GM12874 (cell line): ENCODE measurements around the gene LAMB3.

ENCODE experiments used
- TF ChIP-seq, protein P1 (sequence below): IDR thresholded peaks from 2 replicates; pipeline ENCODE4 v1.5.1; 2011; ENCODE audit warnings: low read depth, mild to moderate bottlenecking, control low read depth, low read length, moderate library complexity; ENCODE audit not compliant: insufficient read depth

Gene LAMB3

DNA sequence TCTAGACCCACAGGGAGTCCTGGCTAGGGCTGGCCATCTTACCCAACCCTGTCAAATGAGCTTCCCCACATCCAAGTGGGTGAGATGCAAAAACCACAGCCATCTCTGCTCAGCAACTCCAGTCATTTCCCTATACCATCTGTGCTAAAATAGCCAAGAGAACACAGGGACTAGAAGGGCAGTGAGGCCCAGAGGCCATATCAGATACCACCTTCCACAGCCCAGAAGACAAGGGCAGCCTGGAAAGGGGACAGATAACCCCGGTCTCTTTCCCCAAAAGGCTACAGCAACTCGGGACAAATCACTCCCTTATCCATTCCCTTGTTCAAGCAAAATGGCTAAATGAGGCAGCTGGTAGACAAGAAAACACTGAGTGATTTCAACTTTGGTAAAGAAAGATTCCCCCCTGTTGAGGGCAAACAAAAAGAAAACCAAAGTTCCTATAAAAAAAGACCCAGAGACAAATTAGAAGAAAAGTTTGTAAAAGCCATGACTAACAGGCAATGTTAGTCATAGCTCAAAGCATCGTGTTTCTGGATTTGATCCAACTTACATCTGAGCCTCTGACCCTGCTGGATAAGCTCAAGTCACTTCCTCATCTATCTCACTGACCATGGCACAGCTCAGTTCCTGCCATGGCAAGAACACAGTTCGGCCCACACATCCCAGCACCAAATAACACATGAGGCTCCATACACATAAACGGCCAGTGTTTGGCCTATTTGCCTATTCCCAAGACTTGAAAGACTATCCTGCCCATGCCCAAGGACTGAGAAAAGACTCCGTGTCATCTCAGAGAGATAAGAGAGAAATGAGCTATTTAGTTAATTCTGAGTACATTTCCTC is 3.1 kb downstream of the LAMB3 start:
- TF ChIP-seq, protein P1, sequence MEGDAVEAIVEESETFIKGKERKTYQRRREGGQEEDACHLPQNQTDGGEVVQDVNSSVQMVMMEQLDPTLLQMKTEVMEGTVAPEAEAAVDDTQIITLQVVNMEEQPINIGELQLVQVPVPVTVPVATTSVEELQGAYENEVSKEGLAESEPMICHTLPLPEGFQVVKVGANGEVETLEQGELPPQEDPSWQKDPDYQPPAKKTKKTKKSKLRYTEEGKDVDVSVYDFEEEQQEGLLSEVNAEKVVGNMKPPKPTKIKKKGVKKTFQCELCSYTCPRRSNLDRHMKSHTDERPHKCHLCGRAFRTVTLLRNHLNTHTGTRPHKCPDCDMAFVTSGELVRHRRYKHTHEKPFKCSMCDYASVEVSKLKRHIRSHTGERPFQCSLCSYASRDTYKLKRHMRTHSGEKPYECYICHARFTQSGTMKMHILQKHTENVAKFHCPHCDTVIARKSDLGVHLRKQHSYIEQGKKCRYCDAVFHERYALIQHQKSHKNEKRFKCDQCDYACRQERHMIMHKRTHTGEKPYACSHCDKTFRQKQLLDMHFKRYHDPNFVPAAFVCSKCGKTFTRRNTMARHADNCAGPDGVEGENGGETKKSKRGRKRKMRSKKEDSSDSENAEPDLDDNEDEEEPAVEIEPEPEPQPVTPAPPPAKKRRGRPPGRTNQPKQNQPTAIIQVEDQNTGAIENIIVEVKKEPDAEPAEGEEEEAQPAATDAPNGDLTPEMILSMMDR: no peak

DNA sequence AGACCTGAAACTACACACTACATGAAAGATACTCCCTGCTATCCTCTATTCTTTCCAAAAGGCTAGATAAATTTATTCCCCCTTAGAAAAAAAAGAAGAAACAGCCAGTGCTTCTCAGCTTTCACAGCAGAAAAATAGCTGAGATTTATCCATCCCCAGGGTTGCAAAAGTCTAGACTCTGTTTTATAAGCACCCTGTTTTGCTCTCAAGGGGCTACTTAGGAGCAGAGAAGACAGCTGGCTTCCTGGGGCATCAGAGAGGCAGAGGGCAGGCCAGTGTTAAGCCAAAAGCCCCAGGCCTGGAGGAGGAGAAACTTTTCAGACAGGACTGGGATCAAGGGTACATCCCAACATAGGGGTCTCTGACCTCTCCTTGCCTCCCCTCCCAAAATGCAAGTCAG is 3.9 kb downstream of the LAMB3 start:
- TF ChIP-seq, protein P1: no peak

DNA sequence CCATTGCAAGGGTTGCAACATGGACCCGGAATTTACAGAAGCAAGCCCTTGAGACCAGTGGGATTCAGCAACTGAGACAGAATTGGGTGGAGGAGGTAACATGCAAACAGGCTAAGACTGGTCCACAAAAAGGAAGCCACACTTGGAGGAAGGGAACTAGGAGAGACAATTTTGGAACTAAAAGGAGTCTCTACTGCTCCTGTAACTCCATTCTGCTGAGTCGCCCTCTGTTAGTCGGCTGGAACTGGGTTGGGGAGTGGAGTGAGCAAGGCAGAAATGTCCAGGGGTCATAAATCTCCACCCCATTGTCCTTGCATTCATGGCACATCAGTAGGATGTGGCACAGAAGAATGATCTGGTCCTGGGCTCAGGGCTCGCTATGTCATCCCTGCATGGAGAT is 5.1 kb downstream of the LAMB3 start:
- TF ChIP-seq, protein P1: no peak

DNA sequence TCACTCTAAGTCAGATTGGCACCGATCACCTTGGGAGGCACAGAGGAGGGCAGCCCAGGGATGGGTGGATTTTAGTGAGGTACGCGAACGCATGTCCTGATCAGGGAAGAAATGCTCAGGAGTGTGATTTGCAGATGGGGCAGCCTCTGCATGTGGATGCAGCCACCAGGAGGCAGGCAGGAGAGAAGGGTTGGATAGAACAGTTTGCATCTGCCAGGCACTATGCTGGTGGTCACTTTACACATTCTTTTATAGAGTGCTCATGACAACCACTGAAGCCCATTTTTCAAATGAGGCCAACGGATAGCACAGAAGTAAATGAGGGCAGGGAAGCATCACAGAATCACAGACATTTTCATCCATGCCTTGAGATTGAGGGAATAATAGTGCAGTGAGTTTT is 5.7 kb downstream of the LAMB3 start:
- TF ChIP-seq, protein P1: no peak

DNA sequence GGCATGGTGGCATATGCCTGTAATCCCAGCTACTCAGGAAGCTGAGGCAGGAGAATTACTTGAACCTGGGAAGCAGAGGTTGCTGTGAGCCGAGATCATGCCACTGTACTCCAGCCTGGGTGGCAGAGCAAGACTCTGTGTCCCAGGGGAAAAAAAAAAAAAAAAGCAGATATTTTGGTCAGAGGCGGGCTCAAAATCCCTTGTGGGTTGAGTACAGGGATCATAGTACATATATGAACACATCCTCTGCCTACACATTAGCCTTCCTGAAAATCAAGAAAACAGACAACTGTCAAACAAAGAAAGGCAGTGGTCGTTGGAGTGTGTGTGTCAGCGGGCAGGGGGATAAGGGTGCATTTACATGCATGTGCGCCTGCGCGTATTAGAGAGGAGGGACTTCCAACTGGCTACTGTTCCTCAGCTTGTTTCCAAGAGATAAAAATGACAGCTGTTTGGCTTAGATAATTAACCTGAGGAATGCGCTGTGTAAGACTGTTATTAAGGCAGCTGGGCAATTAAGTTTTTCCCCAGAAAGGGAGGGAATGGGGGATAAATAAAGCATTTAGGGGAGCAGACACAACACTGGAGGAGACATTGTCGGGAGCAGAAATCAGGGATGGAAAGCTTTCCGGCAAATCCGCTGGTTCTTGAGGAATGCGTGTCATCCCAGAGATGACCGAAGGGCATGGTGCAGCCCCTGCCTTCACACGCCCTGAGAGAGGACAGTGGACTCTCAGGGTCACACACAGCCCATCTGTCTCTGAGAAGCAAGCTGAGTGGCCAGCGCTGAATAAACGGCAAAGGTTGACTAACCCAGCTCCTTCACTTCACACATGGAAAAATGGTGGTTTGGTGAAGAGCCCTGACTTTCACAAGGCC is 6.4 kb downstream of the LAMB3 start:
- TF ChIP-seq, protein P1: no peak

DNA sequence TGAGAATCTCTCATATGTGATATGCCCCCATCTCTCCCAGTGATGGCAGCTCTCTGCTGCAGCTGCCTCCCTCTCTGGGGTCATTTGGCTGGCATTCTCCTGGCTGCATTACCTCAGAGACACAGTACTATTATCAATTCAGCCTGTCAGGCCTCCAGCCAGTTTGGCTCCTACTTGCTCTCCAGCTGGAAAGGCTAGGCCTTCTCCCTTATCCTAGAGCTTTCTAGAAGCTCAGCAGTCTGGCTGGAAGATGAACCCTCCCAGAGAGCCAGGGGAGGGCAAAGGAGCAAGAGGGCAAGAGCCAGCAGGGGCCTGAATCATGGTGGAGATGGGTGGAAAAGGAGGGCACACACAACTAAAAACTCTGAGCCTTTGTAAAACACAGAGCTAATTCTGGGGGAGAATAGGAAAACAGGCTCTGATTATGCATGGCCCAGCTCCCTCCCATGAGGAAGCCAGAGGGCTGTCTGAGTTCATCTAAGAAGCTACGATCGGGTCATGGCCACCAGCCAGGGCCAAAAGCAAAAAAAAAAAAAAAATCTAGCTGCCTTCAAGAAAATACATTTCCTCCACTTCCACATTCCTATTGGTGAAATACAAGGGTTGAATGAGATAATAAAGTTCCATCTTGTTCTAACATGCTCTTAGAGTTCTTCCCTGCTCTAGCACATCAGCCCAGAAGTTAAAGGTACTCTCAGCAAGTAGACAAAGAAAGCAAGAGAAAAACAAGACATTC is 8.8 kb downstream of the LAMB3 start:
- TF ChIP-seq, protein P1: no peak

DNA sequence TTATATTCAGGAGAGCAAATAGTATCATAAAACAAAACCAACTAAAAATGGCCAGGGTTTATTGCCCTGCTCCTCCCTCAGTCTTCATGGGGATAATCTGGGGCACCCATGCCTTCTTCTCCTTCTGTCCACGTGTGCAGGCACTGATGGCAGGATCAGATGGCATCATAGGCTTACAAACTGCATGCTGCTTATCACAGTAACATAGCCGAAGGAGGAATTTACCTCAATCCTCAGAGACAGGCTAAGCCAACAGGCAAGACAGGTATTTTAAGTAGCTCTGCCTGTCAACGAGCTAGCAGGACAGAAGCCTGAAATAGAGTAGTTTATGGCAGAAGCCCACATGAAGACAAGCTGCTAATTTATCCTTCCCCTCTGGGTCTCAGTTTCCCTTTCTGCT is 9.4 kb downstream of the LAMB3 start:
- TF ChIP-seq, protein P1: no peak
